Measurements from ENCODE around the gene HTR7.

The HTR7 gene

DNA sequence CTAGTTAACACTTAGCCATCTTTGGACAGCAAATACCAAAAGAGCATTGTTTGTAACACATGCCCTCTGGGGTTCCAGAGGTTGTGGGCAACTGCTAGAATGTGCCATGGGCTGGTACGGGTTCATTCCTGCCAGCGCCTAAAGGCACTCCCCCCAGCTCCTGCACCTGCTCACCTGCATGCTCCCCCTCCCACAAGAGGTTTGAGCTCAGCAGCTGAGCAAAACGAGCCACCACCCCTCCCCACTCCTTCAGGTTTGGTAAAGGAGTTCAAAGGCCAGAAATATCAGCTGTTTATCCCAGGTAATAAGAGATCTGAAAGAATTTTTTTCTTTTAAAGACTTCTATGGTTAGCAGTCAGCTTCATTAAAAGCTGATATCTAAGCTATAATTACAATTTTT lies 53.5 kb downstream of the HTR7 start:
- no peak for DNase-seq (ENCODE audit: low read depth in 2 of 2)

DNA sequence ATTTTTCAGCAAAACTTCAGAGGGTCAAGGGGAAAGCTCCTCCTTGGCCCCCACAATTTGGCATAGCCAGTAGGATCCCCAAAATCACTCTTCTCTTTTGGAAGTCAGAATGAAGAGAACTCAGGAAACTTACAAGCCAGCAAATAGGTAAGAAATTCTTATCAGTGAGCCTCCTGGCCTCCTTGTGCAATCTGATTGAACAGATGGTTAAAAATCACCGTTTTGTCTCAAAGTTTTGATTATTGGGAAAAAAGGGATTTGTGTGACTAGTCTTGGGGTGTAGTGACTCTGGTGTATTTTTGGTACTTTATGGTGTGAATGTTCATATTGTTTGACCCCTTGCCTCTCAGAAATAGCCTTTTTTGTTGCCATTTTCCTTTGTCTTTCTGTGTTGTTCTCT lies 56.2 kb downstream of the HTR7 start:
- no peak for DNase-seq (ENCODE audit: low read depth in 2 of 2)

DNA sequence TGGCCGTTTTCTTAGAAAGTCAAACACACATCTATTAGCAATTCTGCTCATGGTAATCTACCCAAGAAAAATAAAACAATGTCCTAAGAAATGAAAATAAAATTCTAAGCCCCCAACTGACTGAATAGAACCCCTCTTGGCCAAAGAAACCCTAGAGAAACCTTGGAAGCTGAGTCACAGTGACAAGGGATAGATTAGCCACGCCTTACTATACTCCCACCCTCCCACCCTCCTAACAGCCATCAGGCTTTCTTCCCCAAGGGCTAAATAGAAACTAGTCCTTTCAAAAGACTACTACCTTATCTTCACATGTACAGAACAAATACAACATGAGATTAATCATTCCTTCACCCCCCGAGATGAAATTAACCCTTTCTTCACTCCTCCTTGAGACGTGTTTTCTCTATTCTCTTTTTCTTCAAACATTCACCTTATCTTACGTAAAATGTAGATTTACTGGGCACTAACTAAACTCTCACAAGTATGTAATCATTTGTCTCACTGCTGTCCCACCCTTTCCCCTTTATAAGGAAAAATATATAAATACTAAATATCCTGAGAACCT lies 57.5 kb downstream of the HTR7 start:
- DNase-seq (ENCODE audit: low read depth in 2 of 2) = no peak

DNA sequence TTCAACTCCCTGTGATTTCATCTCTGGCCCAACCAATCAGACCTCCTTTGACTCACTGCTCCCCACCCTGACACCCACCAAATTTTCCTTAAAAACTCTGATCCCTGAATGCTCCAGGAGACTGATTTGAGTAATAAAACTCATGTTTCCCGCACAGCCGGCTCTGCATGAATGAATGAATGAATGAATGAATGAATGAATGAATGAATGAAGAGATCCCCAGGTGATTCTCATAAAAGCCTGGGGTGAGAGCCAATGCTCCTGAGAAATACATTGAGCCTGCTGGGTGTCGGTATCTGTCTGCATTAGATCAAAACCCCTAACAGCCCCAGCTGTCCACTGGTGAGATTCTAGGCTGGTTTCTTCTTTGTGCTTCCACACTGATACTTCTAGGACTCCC lies 58.7 kb downstream of the HTR7 start:
- DNase-seq (ENCODE audit: low read depth in 2 of 2) = no peak

DNA sequence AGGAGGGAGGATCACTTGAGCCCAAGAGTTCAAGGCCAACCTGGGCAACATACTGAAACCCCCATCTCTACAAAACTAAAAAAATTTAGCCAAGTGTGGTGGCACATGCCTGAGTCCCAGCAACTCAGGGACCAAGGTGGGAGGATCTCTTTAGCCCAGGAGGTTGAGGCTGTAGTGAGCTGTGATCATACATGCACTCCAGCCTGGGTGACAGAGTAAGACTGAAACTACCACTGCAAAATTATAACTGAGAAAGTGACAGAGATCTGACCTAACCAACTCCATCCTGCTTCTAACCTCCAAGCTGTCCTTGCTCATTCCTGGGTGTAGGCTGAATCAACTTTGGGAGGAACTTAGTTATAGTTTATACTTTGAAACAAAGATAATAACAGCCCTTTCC lies 59.4 kb downstream of the HTR7 start:
- no peak for DNase-seq (ENCODE audit: low read depth in 2 of 2)

DNA sequence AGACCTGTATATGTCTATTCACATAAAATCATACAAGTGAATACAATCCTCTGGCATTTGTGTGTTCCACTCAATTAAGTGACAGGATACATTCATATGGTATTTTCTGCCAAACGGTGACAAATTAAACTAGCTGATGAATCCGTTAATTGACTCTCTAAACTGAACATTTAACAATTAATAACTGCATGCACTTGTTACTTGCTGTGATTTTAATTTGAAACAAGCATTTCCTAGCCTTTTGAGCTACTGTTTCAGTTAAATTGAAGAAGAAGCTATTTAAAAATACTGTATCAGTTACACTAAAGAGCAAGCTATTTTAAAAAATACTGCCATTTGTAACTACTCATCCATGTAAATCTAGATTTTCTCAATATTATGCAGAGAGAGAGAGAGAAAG lies 67.4 kb downstream of the HTR7 start:
- no peak for DNase-seq (ENCODE audit: low read depth in 2 of 2)

DNA sequence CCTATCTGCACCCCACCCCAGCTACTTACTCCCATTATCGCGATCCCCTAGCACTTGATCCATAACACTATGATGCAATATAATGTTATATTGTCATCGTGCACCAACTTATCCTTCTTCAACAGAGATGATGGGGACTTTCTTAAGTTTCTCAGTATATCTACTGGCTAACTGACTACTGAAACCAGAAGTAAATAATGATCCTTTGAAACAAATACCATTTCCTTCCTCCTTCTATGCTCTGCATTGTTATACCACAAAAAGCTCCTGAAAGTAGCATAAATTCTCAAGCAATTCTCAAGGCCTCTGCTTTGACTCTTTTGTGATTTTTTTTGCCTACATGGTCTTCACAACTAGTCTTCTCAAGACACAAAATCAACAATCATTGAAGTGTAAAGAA lies 68.9 kb downstream of the HTR7 start:
- DNase-seq (ENCODE audit: low read depth in 2 of 2) = no peak

DNA sequence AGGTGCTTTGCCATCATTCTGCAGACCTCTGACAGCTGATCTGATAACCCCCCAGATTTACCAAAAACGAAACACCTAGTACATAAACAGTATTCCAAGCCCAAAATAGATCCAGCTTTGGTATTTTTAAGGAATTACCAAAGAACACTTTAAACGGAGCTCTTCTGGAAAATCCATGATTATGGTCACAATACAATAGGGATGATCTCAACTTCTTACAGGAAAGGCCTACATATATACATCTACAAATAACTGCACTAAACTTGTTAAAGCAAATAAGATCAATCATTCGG lies 69.7 kb downstream of the HTR7 start:
- no peak for DNase-seq (ENCODE audit: low read depth in 2 of 2)

DNA sequence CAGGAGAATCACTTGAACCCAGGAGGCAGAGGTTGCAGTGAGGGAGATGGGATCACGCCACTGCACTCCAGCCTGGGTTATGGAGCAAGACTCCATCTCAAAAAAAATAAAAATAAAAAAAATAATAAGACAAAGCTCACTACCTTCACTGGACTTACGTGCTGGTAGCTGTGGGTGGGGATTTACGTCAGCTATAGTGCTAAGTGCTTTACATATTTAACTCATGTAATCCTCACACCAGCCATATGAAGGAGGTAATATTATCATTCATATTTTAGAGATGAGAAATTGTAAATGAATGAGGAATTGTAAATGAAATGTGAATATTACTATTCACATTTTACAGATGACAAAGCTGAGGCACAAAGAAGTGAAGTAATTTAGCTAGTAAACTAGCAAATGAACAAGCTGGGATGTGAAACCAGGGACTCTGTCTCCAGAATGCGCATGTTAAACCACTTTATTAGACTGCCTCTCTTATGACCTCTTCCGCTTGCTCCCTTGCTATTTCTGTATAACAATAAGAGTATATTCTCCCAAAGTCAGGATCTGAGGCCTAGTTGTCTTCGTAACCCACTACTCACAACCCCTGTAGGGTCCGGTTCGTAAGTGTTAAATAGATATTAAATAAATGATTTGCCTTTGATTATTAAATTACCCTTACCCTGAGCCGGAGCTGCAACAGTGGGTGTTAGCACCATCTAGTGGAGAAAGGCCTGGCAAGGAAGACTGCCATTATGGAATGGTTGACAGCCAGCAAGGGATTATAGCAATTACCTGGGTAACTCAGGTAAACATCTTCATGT lies 70.2 kb downstream of the HTR7 start:
- no peak for DNase-seq (ENCODE audit: low read depth in 2 of 2)

DNA sequence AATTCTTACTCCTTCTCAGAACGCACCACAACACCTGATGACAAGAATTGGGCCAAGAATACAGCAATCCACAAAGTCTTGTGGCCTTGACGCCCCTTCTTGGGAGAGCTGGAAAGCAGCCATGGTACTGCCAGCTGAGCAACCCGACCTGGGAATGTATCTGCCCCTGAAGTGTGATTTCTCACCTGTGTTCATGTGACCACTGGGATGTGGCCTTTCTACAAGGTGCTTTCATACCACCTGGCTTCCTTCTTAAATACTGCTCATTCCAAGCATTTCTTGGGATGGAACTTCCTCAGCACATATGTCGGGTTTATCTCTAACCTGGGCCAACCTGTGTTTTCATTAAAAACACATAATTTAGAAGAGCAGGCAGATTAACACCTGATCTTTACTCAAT lies 72.1 kb downstream of the HTR7 start:
- DNase-seq (ENCODE audit: low read depth in 2 of 2) = no peak

DNA sequence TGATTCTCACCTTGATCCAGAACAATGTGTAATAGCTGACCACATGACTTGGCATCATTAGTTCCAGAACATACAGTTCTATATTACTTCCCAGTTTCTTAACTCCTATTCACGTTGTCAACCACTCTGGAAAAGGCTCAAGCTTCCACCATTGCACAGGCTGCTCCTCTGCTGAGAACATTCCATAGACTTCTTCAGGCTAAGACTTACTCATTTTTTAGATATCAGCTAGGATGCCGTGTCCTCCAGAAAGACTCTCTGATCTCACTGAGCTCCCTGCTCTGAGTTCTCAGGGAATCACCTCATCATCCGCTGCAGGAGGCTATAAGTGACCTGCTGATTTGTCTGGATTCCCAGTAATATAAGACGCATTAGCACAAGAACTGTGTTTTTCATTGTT lies 73.1 kb downstream of the HTR7 start:
- DNase-seq (ENCODE audit: low read depth in 2 of 2) = no peak

DNA sequence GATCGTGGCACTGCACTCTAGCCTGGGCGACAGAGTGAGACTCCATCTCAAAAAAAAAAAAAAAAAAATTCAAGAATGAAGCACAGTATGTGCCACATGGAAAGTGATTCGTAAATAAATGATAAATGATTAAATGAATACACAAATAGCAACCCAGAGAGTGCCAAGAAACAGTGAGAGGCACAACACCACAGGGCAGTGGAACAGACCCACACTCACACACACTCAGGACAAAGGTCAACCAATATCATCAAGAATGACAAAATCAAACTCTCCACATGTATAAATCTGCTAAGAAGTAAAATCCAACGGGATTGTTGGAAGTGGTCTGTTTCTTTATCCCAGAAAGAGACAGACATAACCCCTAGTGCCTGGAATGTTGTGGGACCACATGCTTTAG lies 77.4 kb downstream of the HTR7 start:
- no peak for DNase-seq (ENCODE audit: low read depth in 2 of 2)

DNA sequence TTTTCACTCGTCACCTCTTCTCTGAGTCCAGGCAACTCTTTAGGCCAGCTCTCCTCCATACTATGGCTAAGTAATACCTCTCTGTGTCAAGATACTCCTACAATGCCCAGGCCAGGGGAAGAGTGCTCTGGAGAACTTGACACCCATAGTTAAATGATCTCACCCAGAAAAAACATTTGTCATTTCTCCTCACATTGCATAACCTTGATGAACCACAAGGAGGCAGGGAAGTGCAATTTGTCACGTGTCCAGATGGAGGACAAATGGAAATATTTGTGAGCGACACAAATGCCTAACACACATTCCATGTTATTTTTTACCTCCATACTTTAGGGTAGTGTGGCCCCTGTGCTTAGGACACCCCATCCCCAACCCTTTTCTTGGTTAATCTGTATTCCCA lies 78.3 kb downstream of the HTR7 start:
- no peak for DNase-seq (ENCODE audit: low read depth in 2 of 2)

DNA sequence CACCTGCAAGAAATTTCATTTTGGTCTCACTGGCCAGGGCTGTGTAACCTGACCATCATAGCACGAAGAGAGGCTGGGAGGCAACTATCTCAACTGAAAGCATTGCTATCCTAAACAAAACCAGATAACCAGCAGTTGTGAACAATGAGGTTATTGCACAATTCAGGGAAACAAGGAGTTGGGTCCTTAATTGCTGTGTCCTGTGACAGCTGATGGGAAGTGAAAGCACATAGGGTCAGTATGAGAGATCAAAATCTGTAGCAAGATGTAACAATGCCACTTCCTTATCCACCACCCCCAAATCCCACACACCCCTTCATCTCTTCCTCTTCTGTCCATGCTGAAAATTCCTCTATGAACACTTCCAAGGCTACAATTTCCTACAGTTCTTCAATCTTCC lies 80.2 kb downstream of the HTR7 start:
- DNase-seq (ENCODE audit: low read depth in 2 of 2) = no peak

DNA sequence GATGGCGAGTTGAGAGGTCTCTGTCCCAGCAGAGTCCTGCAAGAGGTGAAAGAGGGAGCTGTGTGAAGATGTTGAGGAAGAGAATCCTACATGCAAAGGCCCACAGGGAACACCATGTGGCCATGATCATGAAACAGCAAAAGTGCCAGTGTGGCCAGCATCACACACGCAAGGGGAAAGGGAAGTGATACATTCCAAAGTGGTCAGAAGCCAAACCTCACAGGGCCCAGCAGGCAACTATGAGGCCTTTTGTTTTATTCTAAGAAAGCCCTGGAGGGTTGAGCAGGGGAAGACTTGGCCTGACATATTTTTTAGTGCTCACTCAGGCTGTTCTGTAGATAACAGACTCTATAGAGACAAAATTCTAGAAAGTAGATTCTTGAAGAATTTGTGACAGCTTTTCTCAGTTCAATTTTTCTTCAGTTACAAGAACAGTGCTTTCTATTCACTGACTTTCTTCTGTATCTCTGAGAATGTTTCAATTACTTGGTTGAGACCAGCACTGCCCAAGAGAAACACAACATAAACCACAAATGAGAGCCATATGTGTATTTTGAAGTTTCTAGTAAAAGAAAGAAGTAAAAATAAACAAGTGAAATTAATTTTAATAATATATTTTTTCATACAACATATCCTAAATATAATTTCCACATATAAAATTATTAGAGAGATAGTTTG lies 82.3 kb downstream of the HTR7 start:
- no peak for DNase-seq (ENCODE audit: low read depth in 2 of 2)

DNA sequence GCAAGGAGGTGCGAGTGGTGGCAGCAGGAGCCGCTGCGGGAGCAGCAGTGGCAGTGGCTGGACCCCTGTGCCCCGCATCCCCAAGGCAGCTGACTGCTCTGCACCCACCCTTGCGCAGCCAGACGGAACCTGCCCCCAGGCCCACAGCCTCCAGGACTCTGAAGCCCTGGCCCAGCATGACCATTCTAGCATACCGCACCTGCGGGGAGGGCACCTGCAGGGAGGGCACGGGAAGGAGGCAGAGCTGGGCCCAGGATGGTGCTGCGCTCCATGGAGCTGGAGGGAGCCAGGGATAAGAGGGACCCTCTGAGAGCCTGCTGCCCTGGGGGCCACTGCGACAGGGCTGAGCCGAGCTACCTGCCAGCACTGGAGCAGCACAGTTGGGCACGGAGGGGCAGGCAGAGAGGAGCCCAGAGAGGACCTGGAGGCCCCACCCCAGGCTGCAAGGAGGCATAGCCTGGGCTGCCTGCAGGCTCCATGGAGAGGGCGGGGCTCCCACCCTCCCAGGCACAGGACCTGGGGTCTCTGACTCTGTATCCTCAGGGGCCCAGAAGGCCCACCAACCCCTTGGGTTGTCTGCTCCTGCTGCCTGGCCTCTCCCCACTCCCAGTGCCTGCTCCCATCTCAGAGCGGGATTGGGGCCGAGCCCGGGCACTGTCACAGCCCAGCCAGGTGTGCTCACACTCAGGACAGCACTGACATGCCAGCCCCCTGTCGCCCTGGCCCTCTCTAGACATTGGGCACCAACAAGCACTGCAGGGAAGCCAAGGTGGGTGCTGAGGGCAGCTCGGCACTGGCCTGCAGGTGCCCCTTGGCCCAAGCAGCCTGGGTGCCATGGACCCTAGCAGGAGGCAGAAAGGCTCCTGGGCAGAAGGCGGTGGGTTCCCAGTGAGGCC lies 87.6 kb downstream of the HTR7 start:
- no peak for DNase-seq (ENCODE audit: low read depth in 2 of 2)

DNA sequence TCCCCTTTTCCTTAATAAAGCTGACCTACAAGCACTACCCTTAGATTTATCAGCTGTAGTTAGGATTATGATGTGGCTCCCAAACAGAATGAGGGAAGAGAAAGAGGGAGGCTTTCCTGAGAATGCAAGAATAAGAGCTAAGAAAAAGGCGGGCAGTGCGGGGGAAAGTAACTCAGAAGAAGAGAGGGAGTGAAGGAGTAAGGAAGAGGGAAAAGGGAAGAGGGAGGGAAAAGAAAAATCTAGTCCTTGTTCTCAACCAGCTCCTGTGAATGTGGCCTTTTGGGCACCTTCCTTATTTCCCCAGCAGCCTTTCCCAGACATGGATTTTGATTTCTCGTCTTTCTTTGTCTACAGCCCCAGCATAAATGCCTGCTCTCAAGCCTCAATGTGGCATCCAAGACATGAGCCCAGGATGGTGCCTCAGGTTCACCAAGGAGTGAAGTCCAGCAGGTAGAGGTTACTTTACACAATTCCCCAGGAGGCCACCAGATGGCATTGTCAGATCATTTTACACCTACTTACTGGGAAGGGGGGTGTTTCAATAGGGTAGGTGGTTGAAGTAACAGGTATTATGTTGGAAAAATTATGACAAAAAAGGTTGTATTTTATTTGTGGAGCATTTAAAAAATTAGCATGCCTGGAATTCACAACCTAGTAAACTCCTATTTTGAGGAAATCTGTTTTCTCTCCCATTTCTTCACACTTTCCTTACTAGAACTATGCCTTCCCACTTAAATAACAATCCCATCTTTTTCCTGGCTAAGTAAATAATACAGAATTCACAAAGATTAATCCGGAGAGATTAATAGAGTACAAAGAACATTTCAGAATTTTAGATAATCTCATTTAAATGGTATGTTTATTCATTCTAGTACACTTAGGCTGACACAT lies 106.5 kb downstream of the HTR7 start:
- no peak for DNase-seq (ENCODE audit: low read depth in 2 of 2)

DNA sequence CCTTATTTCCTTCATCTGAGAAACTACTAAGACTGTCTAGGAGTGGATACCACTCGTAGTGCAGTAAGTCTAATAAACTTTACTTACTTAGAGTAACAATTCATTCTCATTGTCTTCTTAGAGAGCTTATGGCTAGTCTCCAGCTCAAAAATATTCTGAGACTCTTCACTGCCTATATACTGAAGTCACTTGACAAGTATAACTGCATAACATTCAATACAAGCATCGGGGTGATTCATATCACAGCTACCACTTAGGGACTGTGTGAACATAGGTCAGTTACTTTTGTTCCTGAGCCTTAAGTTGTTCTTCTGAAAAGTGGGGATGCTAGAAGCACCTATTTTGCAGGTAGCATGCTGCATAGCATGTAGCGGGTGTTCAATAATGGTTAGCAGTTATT lies 111.0 kb downstream of the HTR7 start:
- DNase-seq (ENCODE audit: low read depth in 2 of 2) = no peak

DNA sequence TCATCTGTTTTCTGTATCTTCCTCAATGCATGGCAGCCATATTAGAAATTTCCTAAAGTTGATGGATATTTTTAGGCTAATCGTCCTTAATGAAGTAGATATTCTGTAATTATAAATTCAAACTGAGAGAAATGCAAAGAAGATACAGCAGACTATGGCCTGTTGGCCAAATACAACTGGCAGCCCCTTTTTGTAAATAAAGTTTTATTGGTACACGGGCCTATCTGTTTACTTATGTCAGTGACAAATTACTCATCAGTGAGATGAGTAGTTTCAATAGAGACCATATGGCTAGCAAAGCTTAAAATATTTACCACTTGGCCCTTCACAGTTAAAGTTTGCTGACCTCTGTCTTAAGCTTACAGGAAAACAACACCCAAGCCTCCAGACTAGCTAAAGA lies 112.3 kb downstream of the HTR7 start:
- no peak for DNase-seq (ENCODE audit: low read depth in 2 of 2)

DNA sequence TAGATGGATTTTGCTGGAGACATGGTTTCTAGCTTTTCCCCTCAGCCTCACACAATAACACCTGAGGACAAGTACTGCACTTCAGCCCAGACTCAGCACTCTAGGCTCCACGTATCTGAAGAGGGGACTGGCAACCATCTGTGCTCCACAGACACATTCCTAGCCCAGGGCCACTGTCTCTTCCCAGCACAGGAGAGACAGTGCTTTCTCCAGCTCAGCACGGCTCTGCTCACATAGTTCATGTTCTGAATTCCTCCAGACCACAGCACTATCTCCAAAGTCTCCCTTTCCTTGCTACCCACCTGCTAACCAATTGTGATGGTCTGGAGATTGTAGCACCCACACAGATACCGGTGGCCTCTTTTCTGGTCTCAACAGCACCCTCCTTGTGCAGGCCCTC lies 114.5 kb downstream of the HTR7 start:
- no peak for DNase-seq (ENCODE audit: low read depth in 2 of 2)

DNA sequence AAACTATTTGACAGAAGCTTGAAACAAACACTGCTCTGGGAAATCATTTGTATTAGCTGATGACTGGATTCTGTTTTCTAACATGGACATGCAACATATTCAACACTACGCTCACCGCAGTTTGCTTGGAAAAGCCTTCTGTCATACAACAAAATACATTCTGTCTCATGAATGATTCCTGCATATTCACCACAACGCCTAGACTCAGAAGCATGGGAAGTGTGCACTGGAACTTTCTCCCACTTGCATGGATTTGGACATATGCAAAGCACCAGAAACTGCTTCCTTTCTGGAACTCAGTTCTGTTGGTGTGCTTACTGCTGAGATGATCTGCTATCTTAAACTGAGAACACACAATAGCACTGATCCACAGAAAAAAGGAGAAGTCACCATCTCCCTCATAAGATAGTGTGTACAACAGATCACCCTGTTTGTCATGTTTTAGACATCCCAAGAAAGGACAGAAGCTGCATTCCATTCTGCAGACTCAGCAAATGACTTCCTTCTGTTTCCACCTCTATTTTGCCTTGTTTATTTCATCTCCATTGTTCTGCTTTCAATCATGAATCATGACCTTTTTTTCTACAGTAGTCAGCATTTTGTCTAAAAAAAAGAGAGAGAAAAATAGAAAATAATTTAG lies 115.8 kb downstream of the HTR7 start:
- DNase-seq (ENCODE audit: low read depth in 2 of 2) = peak; percentile 23 to 32

Measured in fibroblast of skin of left biceps (primary cell).